Measurements from ENCODE around the gene DEPDC1.
"Not testable (repeated sequence)": the region's sequence is repeated elsewhere in the genome, so short reads cannot be mapped to it uniquely, and the experiment has no call there.

DEPDC1 gene

GRCh38 chr1:68476626-68477025 is 20.3 kb downstream of the DEPDC1 start:
- DNase-seq = not testable (repeated sequence)

DNA sequence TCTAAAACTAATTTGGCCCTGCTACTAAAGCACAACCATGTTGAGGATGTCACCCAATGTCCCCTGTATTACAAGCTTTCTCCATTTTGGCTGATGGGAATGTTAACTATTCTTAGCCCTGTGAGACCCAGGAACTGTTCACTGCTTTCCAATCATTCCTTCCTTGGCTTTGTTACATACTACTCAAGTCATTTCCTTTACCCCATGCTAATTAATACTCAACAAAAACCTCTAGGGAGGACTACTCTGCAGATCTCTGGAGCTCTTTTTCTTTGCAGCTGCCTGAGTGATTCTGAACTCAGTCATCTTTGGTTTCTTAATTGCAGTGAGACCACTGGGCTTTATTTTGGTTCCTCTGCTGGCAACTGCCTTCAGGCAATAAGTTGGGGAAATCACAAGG is 23.8 kb downstream of the DEPDC1 start:
- DNase-seq = no peak

DNA sequence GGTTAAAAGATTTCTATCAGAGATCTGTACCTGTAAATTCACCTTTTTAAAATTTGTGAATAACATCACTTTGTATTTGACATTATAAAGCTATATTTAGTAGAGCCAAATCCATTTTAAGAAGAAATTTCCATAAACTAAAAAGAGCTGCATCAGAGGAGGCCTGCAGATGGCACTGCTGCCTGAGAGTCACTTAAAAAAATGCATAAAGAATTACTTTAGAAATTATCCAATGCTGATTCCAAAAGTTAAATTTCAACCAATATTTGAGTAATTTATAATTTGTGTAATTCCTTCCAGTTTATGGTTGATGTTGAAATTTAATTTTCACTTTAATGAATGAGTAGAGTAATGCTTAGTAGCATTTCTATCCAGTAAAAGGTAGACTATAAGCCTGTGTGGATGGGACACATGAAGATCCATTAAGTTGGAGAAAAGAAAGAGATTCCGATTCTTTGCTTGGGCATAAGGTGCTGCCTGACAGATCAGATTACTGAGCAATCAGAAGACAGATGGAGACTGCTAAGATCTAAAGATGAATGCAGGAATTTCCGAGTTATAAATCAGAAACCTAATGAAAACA is 26.4 kb downstream of the DEPDC1 start:
- DNase-seq = peak; percentile 37

DNA sequence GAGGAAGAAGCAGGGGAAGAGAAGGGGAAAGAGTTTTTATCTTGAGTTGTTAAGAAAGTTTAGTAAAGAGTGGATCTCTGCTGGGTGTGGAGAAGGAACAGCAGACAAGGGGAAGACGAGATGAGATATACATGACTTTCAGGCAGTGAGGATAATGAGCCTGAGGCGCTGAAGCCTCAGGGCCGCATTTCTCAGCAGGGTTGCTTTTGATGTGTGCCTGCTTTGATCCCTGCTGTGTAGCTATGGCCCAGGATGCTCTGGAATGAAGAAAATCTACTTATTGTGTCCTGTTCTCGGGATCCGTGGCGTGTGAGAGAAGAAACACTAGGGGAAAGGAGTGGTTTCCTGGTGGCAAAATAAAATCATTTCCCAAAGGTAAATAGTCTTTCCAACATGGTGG is 32.0 kb downstream of the DEPDC1 start:
- no peak for DNase-seq

- no peak for DNase-seq
Measured at GRCh38 chr1:68460935-68461334, 35.9 kb downstream of the DEPDC1 start.

GRCh38 chr1:68459796-68460195 is 37.1 kb downstream of the DEPDC1 start:
- DNase-seq = no peak

DNA sequence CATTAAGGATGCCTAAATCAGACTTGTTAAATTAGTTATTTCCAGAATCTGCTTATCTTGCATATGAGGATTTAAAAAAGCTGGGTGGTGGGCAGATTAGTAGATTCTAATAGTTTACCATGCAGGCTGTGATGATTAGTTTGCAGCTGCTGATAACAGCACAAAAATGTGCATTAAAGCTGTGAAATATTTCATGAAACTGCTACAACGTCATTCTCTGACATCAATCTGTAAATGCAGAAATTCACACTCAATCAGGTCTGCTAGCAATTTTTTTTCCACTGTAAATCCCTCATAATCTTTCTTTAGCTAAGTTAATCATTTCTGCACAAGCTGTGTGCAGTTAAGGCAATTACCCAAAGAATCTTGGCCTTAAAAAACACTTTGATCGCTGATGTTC is 37.8 kb downstream of the DEPDC1 start:
- DNase-seq = no peak

DNA sequence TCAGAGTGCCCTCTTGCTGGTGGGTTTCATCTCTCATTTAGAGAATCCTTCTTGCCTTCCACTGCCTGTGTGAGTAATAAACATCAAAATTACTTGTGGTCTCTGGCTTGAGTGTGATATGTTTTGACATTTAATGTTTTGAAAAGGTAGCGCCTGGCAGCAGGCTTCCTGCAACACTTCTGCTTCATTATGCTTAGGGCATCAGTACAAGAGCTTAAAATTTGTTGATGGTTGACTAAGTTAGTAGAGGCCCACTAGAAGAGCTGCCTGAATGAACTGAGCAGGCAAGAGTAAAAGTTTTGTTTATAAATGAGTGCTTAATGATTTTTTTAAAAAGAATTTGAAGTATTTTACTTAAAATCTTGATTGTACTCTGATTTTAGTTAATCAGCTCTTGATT is 40.7 kb downstream of the DEPDC1 start:
- DNase-seq = no peak

DNA sequence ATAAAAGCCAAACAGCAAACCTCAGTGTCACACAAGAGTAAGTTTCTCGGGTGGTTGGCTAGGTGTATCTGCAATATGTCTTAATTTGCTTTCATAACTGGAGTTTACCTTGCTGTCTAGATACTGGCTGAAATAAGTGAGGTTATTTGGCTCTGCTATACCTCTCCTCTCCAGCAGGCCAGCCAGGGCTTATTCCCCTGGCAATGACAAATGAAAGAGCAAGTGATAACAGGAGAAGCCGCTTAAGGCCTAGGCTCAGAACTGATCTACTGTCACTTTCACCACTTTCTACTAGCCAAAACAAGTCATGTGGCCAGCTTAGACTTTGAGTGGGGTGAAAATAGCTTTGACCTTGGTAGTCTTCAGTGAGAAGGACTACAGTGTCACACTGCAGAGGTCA is 42.3 kb downstream of the DEPDC1 start:
- peak; percentile 9 for DNase-seq

DNA sequence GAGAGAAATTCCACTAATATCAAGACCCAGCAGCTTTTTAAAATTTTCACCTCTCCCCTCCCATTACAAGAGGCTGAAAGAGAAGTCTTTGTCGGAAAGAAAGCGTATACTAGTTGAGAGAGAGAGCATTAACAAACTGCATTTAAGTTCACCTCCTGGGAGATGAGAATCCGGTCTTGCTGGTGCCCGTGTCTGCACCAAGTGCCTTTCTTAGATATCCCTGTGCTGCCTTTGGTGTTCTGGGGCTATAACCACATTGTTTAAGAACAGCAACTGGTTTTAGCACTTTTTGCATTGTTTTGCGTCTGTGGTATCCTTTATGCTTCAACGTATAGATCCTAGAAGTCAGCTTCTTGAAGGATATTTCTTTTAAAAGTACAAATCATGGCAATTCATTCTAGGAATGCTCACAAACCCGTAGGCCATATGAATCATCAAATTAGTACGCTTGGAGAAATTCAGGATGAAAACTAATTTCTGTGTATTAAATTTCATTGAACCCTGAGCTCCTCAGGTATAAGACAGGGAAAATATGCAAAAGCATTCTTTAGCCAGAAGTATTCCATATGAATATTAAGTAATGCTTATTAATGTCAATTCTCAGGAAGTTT is 43.7 kb downstream of the DEPDC1 start:
- DNase-seq = no peak

- DNase-seq = no peak
Measured at GRCh38 chr1:68449901-68450300, 47.0 kb downstream of the DEPDC1 start, which contains the start of gene RPE65. TSS of gene RPE65 (minus strand) at chr1:68449954. CDS start at chr1:68449905, 49 bp downstream.

DNA sequence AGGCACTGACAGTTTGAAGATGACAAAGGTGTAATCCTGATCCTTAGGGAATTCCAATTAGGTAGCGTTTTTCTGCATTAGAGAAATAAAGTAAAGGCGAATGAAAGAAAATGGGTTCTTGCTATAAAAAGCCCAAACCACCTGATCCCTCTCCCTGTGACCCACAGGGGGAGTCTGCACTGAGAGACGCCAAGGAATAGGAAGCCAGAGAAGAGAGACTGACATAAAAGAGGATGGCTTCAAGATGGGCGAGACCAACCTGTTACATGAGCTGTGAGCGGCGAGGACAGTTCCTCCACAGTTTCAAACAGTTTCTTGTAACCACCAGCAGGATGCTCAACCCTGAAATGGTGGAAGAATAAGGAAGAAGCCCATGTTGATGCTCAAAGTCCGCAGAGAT is 48.5 kb downstream of the DEPDC1 start:
- DNase-seq = no peak

- DNase-seq = no peak
Measured at GRCh38 chr1:68445709-68446108, 51.2 kb downstream of the DEPDC1 start.

DNA sequence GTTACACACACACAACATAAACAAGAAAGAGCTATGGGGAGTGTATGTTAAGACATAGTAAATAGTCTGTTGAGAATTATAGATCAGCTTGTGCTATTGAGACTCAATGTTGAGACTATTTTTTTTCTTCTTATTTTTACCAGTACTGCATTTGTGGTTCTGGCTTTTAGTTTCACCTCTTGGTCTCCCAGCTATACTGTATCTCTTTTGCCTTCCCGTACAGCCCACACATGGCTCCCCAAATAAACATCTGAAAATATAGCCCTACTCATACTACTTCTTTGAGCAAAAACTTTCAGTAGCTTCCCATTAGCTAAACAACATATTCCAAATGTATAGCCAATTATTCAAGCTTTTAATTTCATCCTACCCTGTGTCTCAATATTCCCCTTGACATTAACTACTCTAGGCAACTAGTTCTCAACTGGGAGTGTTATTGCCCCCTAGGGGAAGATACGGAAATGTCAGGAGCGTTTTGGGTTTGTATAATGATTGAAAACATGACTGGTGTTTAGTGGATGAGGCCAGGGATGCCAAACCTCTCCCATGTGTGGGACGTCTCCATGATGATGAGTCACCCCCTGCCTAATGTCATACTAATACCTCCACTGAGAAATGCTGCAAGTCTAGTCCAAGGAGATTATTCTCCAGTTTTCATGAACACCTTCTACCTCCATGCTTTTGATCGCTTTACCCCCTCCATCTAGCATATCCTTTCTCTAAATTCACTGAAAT is 53.9 kb downstream of the DEPDC1 start:
- peak; percentile 66 for DNase-seq

DNA sequence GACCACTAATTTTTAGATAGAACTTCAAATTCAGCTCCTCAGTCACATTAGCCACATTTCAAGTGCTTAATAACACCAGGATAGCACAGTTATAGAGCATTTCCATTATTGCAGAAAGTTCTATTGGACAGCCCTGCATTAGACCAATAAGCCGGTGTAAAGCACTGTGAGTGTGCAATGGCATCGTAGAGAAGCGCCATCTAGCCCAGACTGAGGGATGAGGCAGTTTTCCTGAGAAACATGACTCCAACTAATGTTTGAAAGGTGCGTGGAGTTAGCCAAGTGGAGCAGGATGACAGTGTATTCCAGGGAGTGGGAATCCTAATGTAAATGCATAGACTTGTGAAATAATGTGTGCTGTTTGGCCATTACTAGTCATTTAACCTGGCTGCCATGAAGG is 54.9 kb downstream of the DEPDC1 start:
- DNase-seq = no peak

GRCh38 chr1:68438310-68438709 is 58.6 kb downstream of the DEPDC1 start:
- no peak for DNase-seq

- no peak for DNase-seq
Measured at GRCh38 chr1:68433395-68433794, 63.5 kb downstream of the DEPDC1 start.

DNA sequence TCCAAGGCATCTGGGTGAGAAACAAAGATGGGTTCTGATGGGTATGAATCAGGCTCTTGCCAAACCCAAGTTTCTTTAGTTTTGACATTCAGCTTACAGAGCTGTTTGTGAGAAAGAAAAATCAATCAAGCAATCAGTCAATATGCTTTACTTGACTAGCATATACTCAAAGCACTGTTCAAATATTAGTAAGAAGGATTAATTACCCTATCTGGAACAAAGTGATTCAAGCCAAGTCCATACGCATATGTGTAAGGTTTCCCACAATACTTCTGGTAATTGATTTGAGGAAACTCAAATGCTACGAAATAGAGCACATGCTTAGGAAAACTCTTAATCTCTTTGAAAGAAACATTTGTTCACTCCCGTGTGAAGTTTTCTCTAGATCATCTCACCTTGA is 65.8 kb downstream of the DEPDC1 start:
- DNase-seq = no peak

DNA sequence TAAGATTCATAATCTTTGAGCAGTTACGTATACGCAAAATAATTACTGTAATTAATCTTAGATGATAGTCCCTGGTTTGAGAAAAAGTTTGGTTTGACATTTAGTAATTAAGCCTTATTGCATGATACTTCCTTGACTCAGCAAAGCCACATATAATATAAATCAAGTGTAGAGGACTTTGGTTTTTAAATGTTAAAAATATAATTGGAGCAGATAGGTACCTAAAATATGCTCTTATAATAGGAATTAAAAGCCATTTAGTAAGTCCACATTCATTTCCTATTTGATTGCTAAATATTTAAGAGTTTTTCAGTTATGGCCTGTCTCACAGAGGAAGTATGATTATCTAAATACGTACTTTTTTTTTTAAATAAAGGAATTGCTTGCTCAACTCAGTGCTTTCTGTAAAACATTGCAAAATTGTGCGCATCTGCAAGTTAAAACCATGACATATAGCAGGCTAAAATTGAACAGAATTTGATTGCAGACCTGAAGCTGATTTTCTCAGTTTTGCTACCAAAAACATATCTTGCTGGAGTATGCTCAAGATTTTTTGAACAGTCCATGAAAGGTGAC is 67.6 kb downstream of the DEPDC1 start:
- no peak for DNase-seq

DNA sequence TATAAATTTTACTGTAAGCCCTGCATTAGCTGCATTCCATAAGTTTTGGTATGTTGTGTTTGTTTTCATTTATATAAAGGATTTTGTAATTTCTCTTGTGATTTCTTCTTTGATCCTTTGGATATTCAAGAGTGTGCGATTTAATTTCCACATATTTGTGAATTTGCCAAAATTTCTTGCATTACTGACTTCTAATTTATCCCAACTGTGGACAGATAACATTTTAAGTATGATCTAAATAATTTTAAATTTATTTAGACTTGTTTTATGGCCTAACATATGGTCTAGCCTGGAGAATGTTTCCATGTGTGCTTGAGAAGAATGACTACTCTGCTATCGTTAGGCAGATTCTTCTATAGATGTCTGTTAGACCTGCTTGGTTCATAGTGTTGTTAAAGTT is 70.3 kb downstream of the DEPDC1 start:
- no peak for DNase-seq

All from OCI-M1 (cell line).